Mammary epithelial cell (primary cell): ENCODE measurements around the gene DHX38.
"Not testable (repeated sequence)": the region's sequence is repeated elsewhere in the genome, so short reads cannot be mapped to it uniquely, and the experiment has no call there.

Source experiments
- EZH2 ChIP-seq: IDR thresholded peaks from 2 replicates; pipeline ENCODE4 v1.6.1; 2012; ENCODE audit warnings: low read length, inconsistent platforms, borderline replicate concordance
- TF ChIP-seq, protein P1 (sequence below), 2 donors: IDR thresholded peaks in 1 of 2; conservative IDR thresholded peaks in 1 of 2; 2 replicates each; pipeline ENCODE4 v1.5.1; 2011 to 2012; ENCODE audit warnings: inconsistent platforms in 2 of 2, low read length in 2 of 2, mild to moderate bottlenecking in 2 of 2, control low read depth in 1 of 2, low read depth in 1 of 2; ENCODE audit not compliant: insufficient read depth in 1 of 2; ENCODE audit errors: extremely low read depth in 1 of 2

- TF ChIP-seq, protein P1, sequence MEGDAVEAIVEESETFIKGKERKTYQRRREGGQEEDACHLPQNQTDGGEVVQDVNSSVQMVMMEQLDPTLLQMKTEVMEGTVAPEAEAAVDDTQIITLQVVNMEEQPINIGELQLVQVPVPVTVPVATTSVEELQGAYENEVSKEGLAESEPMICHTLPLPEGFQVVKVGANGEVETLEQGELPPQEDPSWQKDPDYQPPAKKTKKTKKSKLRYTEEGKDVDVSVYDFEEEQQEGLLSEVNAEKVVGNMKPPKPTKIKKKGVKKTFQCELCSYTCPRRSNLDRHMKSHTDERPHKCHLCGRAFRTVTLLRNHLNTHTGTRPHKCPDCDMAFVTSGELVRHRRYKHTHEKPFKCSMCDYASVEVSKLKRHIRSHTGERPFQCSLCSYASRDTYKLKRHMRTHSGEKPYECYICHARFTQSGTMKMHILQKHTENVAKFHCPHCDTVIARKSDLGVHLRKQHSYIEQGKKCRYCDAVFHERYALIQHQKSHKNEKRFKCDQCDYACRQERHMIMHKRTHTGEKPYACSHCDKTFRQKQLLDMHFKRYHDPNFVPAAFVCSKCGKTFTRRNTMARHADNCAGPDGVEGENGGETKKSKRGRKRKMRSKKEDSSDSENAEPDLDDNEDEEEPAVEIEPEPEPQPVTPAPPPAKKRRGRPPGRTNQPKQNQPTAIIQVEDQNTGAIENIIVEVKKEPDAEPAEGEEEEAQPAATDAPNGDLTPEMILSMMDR (conservative IDR thresholded peaks at IDR 0.05 in 1 of 2, IDR thresholded peaks at IDR 0.05 in 1 of 2; ENCODE audit: extremely low read depth in 1 of 2, insufficient read depth in 1 of 2, low read depth in 1 of 2, low read length in 2 of 2), result not testable (repeated sequence)
- not testable (repeated sequence) for TF ChIP-seq EZH2
Observed at GRCh38 chr16:72075067-72075466, 18.6 kb upstream of the DHX38 start.
